BLaER1 (cell line): ENCODE measurements around the gene NEK4.
A peak's percentile ranks its signal among the peaks of the same experiment; 100 is the strongest.
"Not testable (repeated sequence)": the region's sequence is repeated elsewhere in the genome, so short reads cannot be mapped to it uniquely, and the experiment has no call there.

Experiments
- H3K27ac ChIP-seq: shearing (Covaris generic); formaldehyde crosslinking; 2 replicates; pipeline ENCODE4 v1.8.1; 2022
- H3K27me3 ChIP-seq: shearing (Covaris generic); formaldehyde crosslinking; 2 replicates; pipeline ENCODE4 v1.8.1; 2022
- H3K36me3 ChIP-seq: shearing (Covaris generic); formaldehyde crosslinking; 2 replicates; pipeline ENCODE4 v1.8.1; 2022
- H3K4me1 ChIP-seq: shearing (Covaris generic); formaldehyde crosslinking; 2 replicates; pipeline ENCODE4 v1.8.1; 2022
- H3K4me2 ChIP-seq: shearing (Covaris generic); formaldehyde crosslinking; 2 replicates; pipeline ENCODE4 v1.8.1; 2022
- H3K4me3 ChIP-seq: shearing (Covaris generic); formaldehyde crosslinking; 2 replicates; pipeline ENCODE4 v1.8.1; 2022
- H3K9ac ChIP-seq: shearing (Covaris generic); formaldehyde crosslinking; 2 replicates; pipeline ENCODE4 v1.8.1; 2022
- H3K9me3 ChIP-seq: shearing (Covaris generic); formaldehyde crosslinking; 2 replicates; pipeline ENCODE4 v1.8.1; 2022
- H4K20me1 ChIP-seq: shearing (Covaris generic); formaldehyde crosslinking; 2 replicates; pipeline ENCODE4 v1.8.1; 2022
- Cebpa-rat ChIP-seq: shearing (Covaris generic); IDR thresholded peaks from 2 replicates; pipeline ENCODE4 v1.8.1; 2022

Gene NEK4

DNA sequence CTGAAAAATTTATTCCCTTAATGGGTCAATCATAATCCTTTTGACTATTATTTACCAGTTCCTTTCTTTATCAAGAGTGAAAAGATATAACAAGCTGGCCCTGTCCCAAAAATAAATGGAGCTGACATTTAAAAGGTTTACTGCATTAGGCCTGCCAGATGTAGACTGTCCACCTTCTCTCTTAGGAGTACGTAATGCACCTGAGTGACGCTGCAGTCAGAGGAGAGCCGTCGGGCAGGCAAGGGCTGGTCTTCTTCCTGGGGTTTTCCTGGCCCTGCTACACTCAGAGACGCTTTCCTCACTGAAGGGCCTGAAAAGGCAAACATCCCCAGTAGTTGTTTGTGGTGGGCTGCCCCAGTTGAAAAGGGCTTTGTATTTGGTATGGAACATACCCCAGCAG, 27.6 kb downstream of the NEK4 start:
- no peaks in the 10 kb centered on the region for H4K20me1 ChIP-seq
- no peak overlapping the region for H3K4me2 ChIP-seq
- H3K36me3 ChIP-seq: peaks cover 96% of the 10 kb centered on the region
- no peaks in the 10 kb centered on the region for H3K9me3 ChIP-seq
- no peak overlapping the region for H3K27ac ChIP-seq
- H3K9ac ChIP-seq: no peak overlapping the region
- no peaks in the 10 kb centered on the region for H3K4me1 ChIP-seq
- H3K4me3 ChIP-seq: no peak overlapping the region
- no peaks in the 10 kb centered on the region for H3K27me3 ChIP-seq
- TF ChIP-seq Cebpa-rat: no peak

DNA sequence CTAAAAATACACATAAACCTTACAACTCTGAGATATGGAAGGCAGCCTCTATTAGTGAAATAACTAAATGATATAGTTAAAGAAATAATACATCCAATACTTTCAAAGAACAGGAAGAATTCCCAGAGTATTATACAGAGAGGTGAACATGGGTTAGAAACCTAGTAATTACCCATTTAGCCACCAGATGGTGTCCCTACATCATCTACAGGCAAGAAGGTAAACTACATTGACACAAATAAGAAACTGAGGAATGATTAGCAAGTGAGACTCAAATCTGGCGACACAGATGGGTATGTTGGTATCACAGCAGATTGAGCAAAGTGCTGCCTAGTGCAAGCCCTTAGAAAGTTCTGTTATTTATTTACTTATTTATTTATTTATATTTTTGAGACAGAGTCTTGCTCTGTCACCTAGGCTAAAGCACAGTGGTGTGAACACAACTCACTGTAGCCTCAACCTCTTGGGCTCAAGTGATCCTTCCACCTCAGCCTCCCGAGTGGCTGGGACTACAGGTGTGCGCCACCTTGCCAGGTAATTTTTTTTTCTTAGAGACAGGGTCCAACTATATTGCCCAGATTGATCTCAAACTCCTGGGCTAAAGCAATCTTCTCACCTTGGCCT, 28.2 kb downstream of the NEK4 start:
- no peaks in the 10 kb centered on the region for H4K20me1 ChIP-seq
- H3K27me3 ChIP-seq: no peaks in the 10 kb centered on the region
- no peak overlapping the region for H3K4me2 ChIP-seq
- H3K9me3 ChIP-seq: no peaks in the 10 kb centered on the region
- H3K4me1 ChIP-seq: no peaks in the 10 kb centered on the region
- H3K27ac ChIP-seq: no peak overlapping the region
- H3K36me3 ChIP-seq: peaks cover 97% of the 10 kb centered on the region
- no peak for TF ChIP-seq Cebpa-rat
- H3K4me3 ChIP-seq: no peak overlapping the region
- no peak overlapping the region for H3K9ac ChIP-seq

- Histone ChIP-seq H3K4me2 (no peak overlapping the region), H3K36me3 (peaks cover 93% of the 10 kb centered on the region), H3K9me3 (peaks cover 3% of the 10 kb centered on the region), H4K20me1 (no peaks in the 10 kb centered on the region), H3K27ac (no peak overlapping the region), H3K4me3 (no peak overlapping the region), H3K4me1 (no peaks in the 10 kb centered on the region), H3K27me3 (no peaks in the 10 kb centered on the region), H3K9ac (no peak overlapping the region)
- no peak for TF ChIP-seq Cebpa-rat
Measured at GRCh38 chr3:52739730-52740129, 31.0 kb downstream of the NEK4 start.

- H3K9ac ChIP-seq: no peak overlapping the region
- no peak overlapping the region for H3K27ac ChIP-seq
- no peak overlapping the region for H3K4me3 ChIP-seq
- peaks cover 96% of the 10 kb centered on the region for H3K36me3 ChIP-seq
- H3K9me3 ChIP-seq: peaks cover 67% of the 10 kb centered on the region
- H3K4me2 ChIP-seq: no peak overlapping the region
- H3K4me1 ChIP-seq: peaks cover 9% of the 10 kb centered on the region; the same call in 1 of the 2 replicates
- TF ChIP-seq Cebpa-rat: no peak
- H4K20me1 ChIP-seq: no peaks in the 10 kb centered on the region
- no peaks in the 10 kb centered on the region for H3K27me3 ChIP-seq
Measured at GRCh38 chr3:52733256-52733891, 37.4 kb downstream of the NEK4 start.

- no peaks in the 10 kb centered on the region for H3K27me3 ChIP-seq
- H3K4me1 ChIP-seq: peaks cover 9% of the 10 kb centered on the region; the same call in 1 of the 2 replicates
- peaks cover 96% of the 10 kb centered on the region for H3K36me3 ChIP-seq
- no peak overlapping the region for H3K9ac ChIP-seq
- no peaks in the 10 kb centered on the region for H4K20me1 ChIP-seq
- TF ChIP-seq Cebpa-rat: no peak
- H3K9me3 ChIP-seq: peaks cover 84% of the 10 kb centered on the region
- H3K27ac ChIP-seq: no peak overlapping the region
- no peak overlapping the region for H3K4me2 ChIP-seq
- H3K4me3 ChIP-seq: no peak overlapping the region
Measured at GRCh38 chr3:52731590-52731989, 39.1 kb downstream of the NEK4 start.

- H3K27me3 ChIP-seq: no peaks in the 10 kb centered on the region
- no peak overlapping the region for H3K27ac ChIP-seq
- peaks cover 89% of the 10 kb centered on the region for H3K36me3 ChIP-seq
- no peak overlapping the region for H3K9ac ChIP-seq
- no peak for TF ChIP-seq Cebpa-rat
- H3K4me3 ChIP-seq: no peak overlapping the region
- H4K20me1 ChIP-seq: no peaks in the 10 kb centered on the region
- peaks cover 91% of the 10 kb centered on the region for H3K9me3 ChIP-seq
- H3K4me2 ChIP-seq: no peak overlapping the region
- peaks cover 9% of the 10 kb centered on the region; the same call in 1 of the 2 replicates for H3K4me1 ChIP-seq
Measured at GRCh38 chr3:52730681-52731080, 40.1 kb downstream of the NEK4 start.

DNA sequence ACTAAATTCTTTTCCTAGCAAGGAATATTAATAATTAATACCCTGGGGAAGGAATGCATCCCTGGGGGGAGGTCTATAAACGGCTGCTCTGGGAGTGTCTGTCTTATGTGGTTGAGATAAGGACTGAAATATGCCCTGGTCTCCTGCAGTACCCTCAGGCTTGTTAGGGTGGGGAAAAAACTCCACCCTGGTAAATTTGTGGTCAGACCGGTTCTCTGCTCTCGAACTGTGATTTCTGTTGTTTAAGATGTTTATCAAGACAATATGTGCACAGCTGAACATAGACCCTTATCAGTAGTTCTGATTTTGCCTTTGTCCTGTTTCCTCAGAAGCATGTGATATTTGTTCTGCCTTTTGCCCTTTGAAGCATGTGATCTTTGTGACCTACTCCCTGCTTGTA, 42.0 kb downstream of the NEK4 start:
- Histone ChIP-seq H3K9me3 (peaks cover 91% of the 10 kb centered on the region), H3K36me3 (peaks cover 76% of the 10 kb centered on the region), H3K4me1 (peaks cover 13% of the 10 kb centered on the region)
- H3K4me3 ChIP-seq, H3K4me2 ChIP-seq, H3K27me3 ChIP-seq, H4K20me1 ChIP-seq, H3K27ac ChIP-seq, H3K9ac ChIP-seq: not testable (repeated sequence)

DNA sequence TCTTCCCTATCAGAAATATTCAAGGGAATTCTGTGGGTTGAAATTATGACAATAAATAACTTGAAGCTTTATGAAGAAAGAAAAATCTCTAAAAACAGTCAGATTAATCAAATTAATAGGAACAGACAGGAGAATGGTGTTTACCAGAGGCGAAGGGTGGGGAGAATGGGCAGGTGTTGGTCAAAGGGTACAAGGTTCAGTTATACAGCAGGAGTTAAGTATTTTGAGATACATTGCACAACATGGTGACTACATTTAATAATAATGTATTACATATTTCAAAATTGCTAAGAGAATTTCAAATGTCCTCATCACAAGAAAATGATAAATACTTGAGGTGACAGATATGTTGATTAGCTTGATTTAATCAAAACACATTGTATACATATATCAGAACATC, 46.2 kb downstream of the NEK4 start:
- Histone ChIP-seq H3K36me3 (peaks cover 46% of the 10 kb centered on the region), H3K4me1 (peaks cover 43% of the 10 kb centered on the region), H3K9ac (no peak overlapping the region), H3K4me2 (no peak overlapping the region), H3K4me3 (no peak overlapping the region), H4K20me1 (no peaks in the 10 kb centered on the region), H3K27me3 (no peaks in the 10 kb centered on the region), H3K9me3 (peaks cover 60% of the 10 kb centered on the region), H3K27ac (no peak overlapping the region)
- no peak for TF ChIP-seq Cebpa-rat

- Histone ChIP-seq H4K20me1 (no peaks in the 10 kb centered on the region), H3K27me3 (no peaks in the 10 kb centered on the region), H3K4me2 (no peak overlapping the region), H3K27ac (peak overlapping the region; percentile 89; the same call in 1 of the 2 replicates), H3K4me1 (peaks cover 49% of the 10 kb centered on the region), H3K9me3 (peaks cover 60% of the 10 kb centered on the region), H3K4me3 (no peak overlapping the region), H3K9ac (no peak overlapping the region), H3K36me3 (peaks cover 45% of the 10 kb centered on the region)
- TF ChIP-seq Cebpa-rat: no peak
Measured at GRCh38 chr3:52723935-52724334, 46.8 kb downstream of the NEK4 start.

- Histone ChIP-seq H3K27me3 (no peaks in the 10 kb centered on the region), H3K27ac (peak overlapping the region; percentile 89), H3K4me1 (peaks cover 57% of the 10 kb centered on the region), H3K36me3 (peaks cover 44% of the 10 kb centered on the region), H4K20me1 (no peaks in the 10 kb centered on the region), H3K9ac (peak overlapping the region; percentile 68; the same call in 1 of the 2 replicates), H3K4me2 (peak overlapping the region; percentile 77), H3K9me3 (peaks cover 55% of the 10 kb centered on the region), H3K4me3 (no peak overlapping the region)
- no peak for TF ChIP-seq Cebpa-rat
Measured at GRCh38 chr3:52722491-52722890, 48.2 kb downstream of the NEK4 start.

DNA sequence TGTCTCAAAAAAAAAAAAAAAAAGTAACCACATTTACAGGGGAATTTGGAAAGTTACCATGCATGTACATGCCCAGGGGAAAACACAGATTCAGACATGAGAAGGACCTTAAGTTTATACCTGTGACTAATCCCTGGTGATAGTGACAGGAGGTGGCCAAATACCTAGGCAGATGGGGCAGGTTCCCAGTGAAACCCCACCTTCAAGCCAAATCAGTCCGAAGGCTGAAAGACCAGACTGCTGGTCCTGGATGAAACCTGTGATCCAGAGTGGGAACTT, 49.1 kb downstream of the NEK4 start:
- no peaks in the 10 kb centered on the region for H4K20me1 ChIP-seq
- H3K36me3 ChIP-seq: peaks cover 44% of the 10 kb centered on the region
- peak overlapping the region; percentile 77 for H3K4me2 ChIP-seq
- H3K9ac ChIP-seq: peak overlapping the region; percentile 68; the same call in 1 of the 2 replicates
- H3K4me3 ChIP-seq: peak overlapping the region; percentile 41
- TF ChIP-seq Cebpa-rat: no peak
- H3K27ac ChIP-seq: peak overlapping the region; percentile 89
- peaks cover 57% of the 10 kb centered on the region for H3K4me1 ChIP-seq
- H3K9me3 ChIP-seq: peaks cover 49% of the 10 kb centered on the region
- no peaks in the 10 kb centered on the region for H3K27me3 ChIP-seq
